Erythroblast (primary cell): Measurements from ENCODE around the gene ADM.

Experiments used
- DNase-seq, 2 experiments: peaks; one replicate each; lab custom pipeline; 2025; lab: John Stamatoyannopoulos, UW
- GATA1 ChIP-seq: IDR thresholded peaks from 2 replicates; pipeline ENCODE4 v1.6.1; 2011; ENCODE audit warnings: low read depth, mild to moderate bottlenecking, control low read depth, low read length, moderate library complexity
- POLR2A ChIP-seq: IDR thresholded peaks from 2 replicates; pipeline ENCODE4 v1.6.1; 2011; ENCODE audit warnings: mild to moderate bottlenecking, low read length

Gene ADM

DNA sequence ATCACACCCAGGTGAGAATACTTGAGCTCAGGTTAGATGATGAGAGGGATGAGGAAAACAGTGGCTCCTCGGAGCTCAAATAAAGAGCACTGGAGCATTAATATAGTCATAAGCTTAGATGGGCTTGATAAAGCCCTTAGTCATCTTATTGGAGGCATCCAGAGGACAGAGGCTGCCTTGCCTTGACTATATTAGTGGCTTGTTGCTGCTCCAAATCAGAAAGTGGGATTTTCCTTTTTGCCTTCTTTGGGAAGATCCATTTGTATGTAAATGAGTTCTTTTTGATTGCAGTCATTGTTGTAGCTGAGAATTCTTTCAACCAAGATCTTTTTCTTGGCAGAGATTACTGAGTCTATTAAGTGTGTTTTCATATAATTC lies 18.9 kb downstream of the ADM start:
- peak in 1 of 2 experiments; percentile 26 for DNase-seq
- no peak for TF ChIP-seq GATA1
- TF ChIP-seq POLR2A: no peak

DNA sequence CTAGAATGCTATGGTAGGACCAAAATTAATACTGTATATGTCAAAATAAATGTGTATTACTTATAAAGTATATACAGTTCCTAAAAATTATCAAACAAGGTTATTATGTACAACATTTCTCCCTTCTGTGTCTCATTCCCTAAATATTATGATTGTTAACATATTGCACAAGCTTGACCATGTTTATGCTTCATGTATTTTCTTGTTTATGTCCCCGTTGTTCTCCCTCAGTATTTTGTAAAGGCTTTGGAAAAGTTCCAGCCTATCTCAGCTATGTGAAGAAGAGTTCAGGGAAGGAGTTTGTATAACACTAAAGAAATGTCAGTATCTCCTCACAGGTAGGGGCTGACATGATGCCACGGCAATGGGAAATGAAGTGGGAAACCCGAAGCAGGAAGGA lies 19.6 kb downstream of the ADM start:
- TF ChIP-seq GATA1: no peak
- DNase-seq: no peak

DNA sequence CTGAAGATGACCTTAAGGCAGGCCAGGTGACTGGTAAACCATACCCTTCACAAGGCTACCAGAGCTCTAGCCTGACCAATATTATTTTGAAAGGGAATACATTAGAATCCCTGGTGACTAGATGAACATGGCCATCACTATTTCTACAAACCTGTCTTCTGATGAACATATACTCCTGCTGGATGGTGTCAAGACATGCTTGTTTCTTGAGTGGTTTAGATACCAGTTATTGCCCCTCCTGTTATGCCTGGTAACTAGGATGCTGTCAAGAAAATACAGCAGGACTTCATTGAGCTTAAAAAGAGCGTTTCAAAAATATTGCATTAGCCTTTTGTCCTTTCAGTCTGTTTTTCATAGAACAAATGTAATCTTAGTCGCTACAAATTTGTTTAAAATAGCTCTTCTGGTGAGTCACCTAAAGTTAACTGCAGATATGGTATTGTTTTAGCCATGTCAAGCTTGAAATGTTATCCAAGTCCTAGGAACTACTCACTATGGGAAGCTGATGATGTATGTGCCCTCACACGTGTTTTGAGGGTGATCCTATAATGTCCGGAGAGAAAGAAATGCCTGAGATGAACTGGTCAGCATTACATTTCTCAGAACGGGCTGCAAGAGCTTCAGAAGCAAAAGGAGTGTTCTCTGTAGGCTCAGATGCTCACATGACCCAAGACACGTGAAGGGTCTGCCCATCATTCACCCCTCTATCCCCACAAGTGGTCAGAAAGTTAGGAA lies 20.6 kb downstream of the ADM start:
- DNase-seq: no peak
- TF ChIP-seq GATA1 (no peak), POLR2A (no peak)

DNA sequence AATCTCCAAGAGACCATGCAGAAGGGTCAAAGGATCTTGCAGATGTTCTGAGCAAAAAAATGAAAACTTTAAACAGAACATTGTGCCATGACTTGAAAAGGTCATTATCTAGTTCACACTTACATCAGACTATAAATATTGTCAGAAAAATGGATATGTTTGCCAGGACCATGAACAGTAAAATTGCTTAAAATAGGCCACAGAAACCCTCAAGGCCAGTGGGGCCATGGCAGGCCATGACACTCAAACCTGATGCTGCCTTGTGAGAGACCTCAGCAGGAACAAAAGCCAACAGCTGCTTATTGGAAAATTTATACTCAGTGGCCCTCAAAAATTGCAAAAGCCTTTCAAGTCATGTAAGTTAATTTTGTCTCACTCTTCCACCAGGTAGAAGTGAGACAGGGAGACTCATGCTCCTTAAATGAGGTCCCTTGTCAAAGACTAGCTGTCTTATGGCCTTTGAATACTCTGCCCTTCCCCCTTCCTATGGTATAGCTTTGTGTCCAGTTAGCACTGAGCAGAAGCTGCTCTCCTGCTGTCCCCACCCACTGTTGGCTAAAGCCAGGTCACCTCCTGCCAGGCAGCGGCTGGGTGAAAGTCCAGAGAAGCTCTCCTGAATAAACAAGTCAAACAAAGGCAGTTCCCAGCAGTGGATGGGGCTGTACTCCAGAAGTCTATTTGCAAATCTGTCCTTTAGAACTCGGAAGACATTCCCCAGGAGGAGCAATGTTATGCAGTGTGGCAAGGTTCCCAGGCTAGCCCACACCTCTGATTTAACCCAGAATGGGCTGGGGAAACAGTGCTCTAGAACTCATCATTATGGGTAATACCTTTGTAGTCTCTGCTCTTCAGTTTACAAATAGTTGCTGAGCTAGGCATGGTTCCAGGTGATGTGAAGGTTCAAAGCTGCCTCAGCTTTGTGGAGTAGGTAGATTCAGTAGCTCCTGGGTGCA lies 21.4 kb downstream of the ADM start:
- no peak for TF ChIP-seq GATA1
- TF ChIP-seq POLR2A: no peak

DNA sequence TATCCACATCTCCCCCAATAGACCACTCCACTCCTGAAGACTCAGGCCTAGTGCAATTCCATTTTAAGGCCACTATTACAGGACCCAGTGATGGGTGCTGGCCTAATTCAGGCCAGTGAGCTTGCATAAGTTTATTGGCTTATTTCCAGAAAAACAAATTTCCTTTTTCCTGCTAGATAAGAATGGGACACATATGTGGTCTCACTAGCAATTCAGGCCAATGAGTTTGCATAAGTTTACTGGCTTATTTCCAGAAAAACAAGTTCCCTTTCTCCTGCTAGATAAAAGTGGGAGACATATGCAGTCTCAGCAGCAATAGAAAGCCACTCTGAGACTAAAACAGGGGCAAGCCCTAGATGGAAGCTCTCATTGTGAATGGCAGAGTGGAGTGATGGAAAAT lies 22.4 kb downstream of the ADM start:
- DNase-seq: peak; percentile 27 to 62

More for the DNA sequence above, 21.4 kb downstream of the ADM start:
- no peak for DNase-seq

DNA sequence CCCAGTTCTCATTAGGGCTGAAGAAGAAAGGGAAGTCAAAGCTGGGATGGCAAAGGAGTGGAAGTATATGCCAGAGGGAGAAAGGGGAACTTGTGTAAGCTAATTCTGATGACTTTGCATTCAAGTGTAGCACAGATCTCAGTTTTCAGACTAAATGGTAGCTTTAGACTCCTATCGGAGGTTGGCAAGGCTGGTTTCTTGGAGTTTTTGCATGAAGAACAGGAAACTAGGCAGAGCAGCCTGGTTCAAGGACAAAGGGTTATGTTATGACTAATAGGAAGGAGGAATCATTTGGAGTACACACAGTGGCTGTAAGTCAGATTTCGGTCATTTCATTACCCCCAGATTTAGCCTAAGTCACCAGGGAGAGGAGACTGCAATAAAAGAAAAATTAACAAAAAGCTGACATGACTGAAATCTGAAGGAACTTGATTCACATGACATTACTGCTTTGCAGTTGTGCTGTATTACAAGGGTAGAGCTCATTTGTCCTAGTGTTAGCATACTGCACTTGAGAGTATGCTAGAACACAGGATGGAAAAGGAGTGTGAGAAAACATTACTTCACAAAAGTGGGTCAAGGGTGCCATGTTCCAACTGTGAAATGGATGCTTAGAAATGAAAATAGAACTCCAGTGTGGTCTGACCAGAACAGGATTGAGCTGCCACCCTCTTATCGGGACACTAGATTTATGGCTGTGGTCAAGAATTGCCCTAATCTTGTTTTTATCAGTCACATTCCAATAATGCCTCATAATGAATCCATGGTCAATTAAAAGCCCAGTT lies 23.6 kb downstream of the ADM start:
- TF ChIP-seq GATA1 (no peak), POLR2A (no peak)
- DNase-seq: no peak

More for the DNA sequence above, 22.4 kb downstream of the ADM start:
- TF ChIP-seq GATA1 (no peak), POLR2A (no peak)

DNA sequence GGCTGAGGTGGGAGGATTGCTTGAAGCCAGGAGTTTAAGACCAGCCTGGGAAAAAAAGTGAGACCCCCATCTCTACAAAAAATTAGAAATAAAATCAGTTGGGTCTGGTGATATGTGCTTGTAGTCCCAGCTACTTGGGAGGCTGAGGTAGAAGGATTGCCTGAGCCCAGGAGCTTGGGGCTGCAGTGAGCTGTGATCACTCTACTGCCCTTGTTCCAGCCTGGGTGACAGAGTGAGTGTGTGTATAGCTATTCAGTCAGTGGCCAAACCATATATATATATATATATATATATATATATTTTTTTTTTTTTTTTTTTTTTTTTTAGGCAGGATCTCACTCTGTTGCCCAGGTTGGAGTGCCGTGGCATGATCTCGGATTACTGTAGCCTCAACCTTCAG lies 24.5 kb downstream of the ADM start:
- no peak for DNase-seq
- TF ChIP-seq POLR2A (no peak), GATA1 (no peak)

DNA sequence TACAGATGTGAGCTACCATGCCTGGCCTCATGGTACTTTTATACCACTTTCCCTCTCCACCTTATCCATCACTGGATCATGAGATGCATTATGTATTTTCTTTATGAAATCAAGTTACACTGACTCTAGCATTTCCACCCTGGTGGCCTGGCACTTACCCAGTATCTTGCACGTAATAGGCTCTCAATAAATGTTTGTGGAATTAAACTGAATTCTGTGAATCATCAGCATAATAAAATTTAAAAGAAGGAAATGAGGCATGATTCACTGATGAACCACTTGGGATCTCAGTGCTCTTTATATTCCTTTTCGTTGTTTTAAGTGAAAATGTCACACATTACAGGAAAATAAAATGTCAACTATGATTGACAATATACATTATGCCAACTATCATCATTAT lies 25.1 kb downstream of the ADM start:
- no peak for DNase-seq
- no peak for TF ChIP-seq GATA1

DNA sequence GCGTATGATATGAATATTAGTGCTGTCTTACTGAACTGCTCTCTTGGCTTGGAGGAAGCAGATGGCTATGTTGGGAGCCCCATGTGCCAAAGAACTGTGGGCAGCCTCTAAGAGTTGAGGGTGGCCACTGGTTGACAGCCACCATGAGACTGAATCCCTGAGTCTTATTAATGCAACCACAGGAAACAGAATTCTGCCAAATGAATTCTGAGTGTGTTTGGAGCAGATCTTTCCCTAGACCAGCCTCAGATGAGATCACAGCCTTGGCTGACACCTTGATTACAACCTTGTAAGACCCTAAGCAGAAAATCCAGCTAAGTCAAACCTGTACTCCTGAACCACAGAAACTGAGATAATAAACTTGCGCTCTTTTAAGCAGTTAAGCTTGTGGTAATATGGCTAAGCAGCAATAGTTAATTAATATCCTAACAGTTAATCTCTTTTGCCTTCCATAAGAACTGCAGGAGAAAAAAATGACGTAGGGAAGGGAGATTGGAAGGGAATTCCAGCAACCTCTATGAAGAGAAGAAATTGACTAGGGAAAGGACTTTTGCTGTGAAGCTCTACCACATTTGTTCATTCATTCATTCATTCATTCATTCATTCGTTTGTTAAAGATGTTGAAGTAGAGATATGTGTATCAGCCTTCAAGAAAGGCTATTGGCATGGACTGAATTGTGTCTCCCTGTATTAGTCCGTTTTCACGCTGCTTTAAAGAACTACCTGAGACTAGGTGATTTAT lies 26.8 kb downstream of the ADM start:
- TF ChIP-seq POLR2A (no peak), GATA1 (no peak)
- no peak for DNase-seq

DNA sequence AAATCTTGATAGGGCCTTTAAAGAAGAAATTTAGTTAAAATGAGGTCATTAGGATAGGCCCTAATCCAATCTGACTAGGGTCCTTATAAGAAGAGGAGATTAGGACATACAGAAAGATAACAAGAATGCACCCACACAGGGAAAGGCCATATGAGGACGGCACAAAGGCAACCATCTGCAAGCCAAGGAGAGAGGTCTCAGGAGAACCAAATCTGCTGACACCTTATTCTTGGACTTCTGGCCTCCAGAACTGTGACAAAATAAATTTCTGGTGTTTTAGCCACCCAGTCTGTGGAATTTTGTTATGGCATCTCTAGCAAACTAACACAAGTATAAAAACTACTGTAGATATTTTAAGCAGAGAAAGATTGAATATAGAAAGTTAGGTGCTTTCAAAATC lies 28.6 kb downstream of the ADM start:
- DNase-seq: no peak
- TF ChIP-seq POLR2A (no peak), GATA1 (no peak)

DNA sequence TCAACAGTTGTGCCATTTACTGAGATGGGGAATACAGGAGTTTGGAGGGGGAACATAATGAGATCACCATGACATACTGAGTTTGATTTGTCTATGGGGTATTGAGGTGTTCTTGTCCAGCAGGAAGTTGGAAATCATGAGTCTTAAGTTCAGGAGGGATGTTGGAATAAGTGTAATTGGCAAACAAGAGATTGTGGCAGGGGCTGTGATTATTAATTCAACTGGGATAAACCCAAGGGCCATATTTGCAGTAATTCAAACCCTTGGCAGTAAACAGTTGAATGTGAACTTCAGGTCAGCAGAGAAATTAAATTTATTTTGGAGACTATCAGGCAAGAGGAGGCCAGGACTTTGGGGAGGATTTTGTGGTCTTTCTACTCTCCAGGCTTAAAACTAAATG lies 33.4 kb downstream of the ADM start:
- TF ChIP-seq GATA1: no peak
- no peak for TF ChIP-seq POLR2A
- no peak for DNase-seq

DNA sequence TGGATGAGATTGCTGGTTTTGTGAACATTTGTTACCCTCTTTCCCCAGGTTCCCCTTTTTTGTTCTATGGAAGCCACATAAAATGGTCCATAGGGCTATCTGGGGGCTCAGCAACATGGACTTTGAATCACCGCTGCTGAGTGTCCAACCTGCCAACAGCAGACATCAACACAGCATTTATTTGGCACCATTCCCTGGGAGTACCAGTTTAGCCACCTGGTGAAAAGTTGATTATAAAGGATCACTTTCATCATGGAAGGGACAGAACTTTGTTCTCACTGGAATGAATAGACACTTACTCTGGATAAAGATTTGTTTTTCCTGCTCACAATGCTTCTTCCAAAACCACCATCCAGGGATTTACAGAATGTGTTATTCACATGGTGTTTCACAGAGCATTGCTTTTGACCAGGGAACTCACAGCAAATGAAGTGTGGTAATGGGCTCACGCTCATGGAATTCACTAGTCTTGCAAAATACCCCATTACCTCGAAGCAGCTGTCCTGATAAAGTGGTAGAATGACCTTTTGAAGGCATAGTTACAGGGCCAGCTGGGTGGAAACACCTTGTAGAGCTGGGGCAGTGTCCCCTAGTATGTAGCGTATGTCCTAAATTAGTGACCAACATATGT lies 43.9 kb downstream of the ADM start:
- TF ChIP-seq GATA1 (no peak), POLR2A (no peak)
- DNase-seq: no peak

DNA sequence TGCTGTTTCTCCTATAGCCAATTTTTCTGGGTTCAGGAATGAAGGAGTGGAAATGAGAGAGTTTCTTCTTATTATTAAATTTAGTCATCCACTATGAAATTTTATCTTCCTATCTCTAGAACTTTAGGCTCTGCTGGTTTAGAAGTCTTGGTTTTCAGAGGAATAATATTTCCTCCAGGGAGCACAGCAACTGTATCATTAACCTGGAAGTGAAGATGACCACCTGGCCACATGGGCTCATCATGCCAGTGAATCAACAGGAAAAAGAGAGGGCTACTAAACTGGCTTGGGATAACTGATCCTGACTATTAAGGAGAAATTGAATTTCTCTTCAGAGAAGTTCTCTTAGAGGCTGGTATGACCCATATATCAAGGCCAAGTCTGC lies 44.4 kb downstream of the ADM start:
- TF ChIP-seq POLR2A (no peak), GATA1 (no peak)
- DNase-seq: no peak
